HCT116 (cell line): ENCODE data around the gene CREG2. TPM values are rescaled to one million over a fixed set of nuclear protein-coding genes. Genes with fewer than 3 reads are reported as not detected.

Experiments used
- ATAC-seq: fragments of 200-7000 bp; cut with Tn5 transposase; 2 replicates; pipeline ENCODE4 v1.9.1; 2020; ENCODE audit warnings: mild to moderate bottlenecking, moderate library complexity
- BruUV-seq: library from RNA; stranded (reverse); fragments of 400-500 nt; replicated peaks from 2 replicates; lab custom pipeline; 2021; lab: Mats Ljungman, UMichigan
- CTCF ChIA-PET: fragments of 300-600 bp; sonication (Branson Sonifier 250); formaldehyde crosslinking; loops from one replicate; lab custom pipeline; 2021; ENCODE audit warnings: antibody characterized with exemption; lab: Charles Lee
- POLR2A ChIA-PET: fragments of 300-600, 350-600 bp; sonication (Branson Sonifier 250); formaldehyde crosslinking; loops from one replicate; lab custom pipeline; 2021; ENCODE audit warnings: antibody characterized with exemption; lab: Charles Lee
- RAD21 ChIA-PET, 2 experiments: fragments of 300-600 bp; sonication (Branson Sonifier 250); formaldehyde crosslinking; loops; one replicate each; lab custom pipeline; 2023; ENCODE audit warnings: low total read pairs in 2 of 2; ENCODE audit not compliant: uncharacterized antibody in 2 of 2, unreplicated experiment in 2 of 2, low non-redundant PET in 1 of 2; lab: Charles Lee
- DNase-seq: peaks from one replicate; pipeline ENCODE4 v3.0.0-alpha.2; 2010; ENCODE audit warnings: low read depth, low spot score
- H2AFZ ChIP-seq: fragments of 200-600 bp; shearing (Covaris generic), sonication (generic); 2 replicates; pipeline ENCODE4 v1.6.1; 2017; ENCODE audit warnings: low read depth, mixed run types, mixed read lengths, antibody characterized with exemption, low read length; ENCODE audit not compliant: poor library complexity, severe bottlenecking
- H3K27ac ChIP-seq: 2 replicates; pipeline ENCODE4 v1.5.1; 2012; ENCODE audit warnings: low read depth, low read length
- H3K27me3 ChIP-seq: fragments of 200-600 bp; sonication (generic); 2 replicates; pipeline ENCODE4 v1.6.1; 2016; ENCODE audit warnings: mixed run types, low read length, mixed read lengths; ENCODE audit not compliant: insufficient read depth
- H3K36me3 ChIP-seq, 2 experiments: fragments of 200-500 bp in 1 of 2; fragments of 200-600 bp in 1 of 2; sonication (Bioruptor generic) in 1 of 2; sonication (generic) in 1 of 2; 2 replicates each; pipeline versions ENCODE4 v1.5.1 to v1.6.1; 2014 to 2016; ENCODE audit warnings: low read length in 2 of 2, inconsistent platforms in 1 of 2, mixed read lengths in 1 of 2, mixed run types in 1 of 2; ENCODE audit not compliant: insufficient read depth in 2 of 2, control insufficient read depth in 1 of 2
- H3K4me1 ChIP-seq, 2 experiments: fragments of 200-600 bp in 1 of 2; sonication (generic) in 1 of 2; 2 replicates each; pipeline versions ENCODE4 v1.5.1 to v1.6.1; 2012 to 2017; ENCODE audit warnings: low read length in 2 of 2, inconsistent platforms in 1 of 2, mild to moderate bottlenecking in 1 of 2, mixed read lengths in 1 of 2, mixed run types in 1 of 2, moderate library complexity in 1 of 2; ENCODE audit not compliant: insufficient read depth in 2 of 2, control insufficient read depth in 1 of 2
- H3K4me2 ChIP-seq: fragments of 200-600 bp; sonication (generic); 2 replicates; pipeline ENCODE4 v1.6.1; 2017; ENCODE audit warnings: mixed run types, low read length, mixed read lengths
- H3K4me3 ChIP-seq, 2 experiments: fragments of 200-600 bp in 1 of 2; sonication (generic) in 1 of 2; replicated peaks in 1 of 2; 2 replicates each; pipeline ENCODE4 v1.5.1; 2011 to 2016; ENCODE audit warnings: low read length in 2 of 2, control low read depth in 1 of 2, low read depth in 1 of 2, mild to moderate bottlenecking in 1 of 2, mixed read lengths in 1 of 2, mixed run types in 1 of 2
- H3K79me2 ChIP-seq: fragments of 200-600 bp; sonication (generic); 2 replicates; pipeline ENCODE4 v1.6.1; 2017; ENCODE audit warnings: mild to moderate bottlenecking, mixed run types, low read length, moderate library complexity, mixed read lengths; ENCODE audit not compliant: insufficient read depth
- H3K9ac ChIP-seq: fragments of 200-600 bp; sonication (generic); 2 replicates; pipeline ENCODE4 v1.6.1; 2016; ENCODE audit warnings: low read length, mixed read lengths
- H3K9me2 ChIP-seq: fragments of 200-600 bp; sonication (generic), shearing (Covaris generic); 2 replicates; pipeline ENCODE4 v1.6.1; 2017; ENCODE audit warnings: mixed run types, mild to moderate bottlenecking, moderate library complexity; ENCODE audit not compliant: insufficient read depth
- H3K9me3 ChIP-seq, 2 experiments: fragments of 200-500 bp in 1 of 2; fragments of 200-600 bp in 1 of 2; sonication (Bioruptor generic) in 1 of 2; sonication (generic) in 1 of 2; 2 replicates each; pipeline ENCODE4 v1.6.1; 2014 to 2017; ENCODE audit warnings: low read length in 2 of 2, mixed read lengths in 2 of 2, inconsistent platforms in 1 of 2, low read depth in 1 of 2, mild to moderate bottlenecking in 1 of 2, mixed run types in 1 of 2, moderate library complexity in 1 of 2; ENCODE audit not compliant: control insufficient read depth in 1 of 2, insufficient read depth in 1 of 2
- H4K20me1 ChIP-seq: fragments of 200-600 bp; sonication (generic), shearing (Covaris generic); 2 replicates; pipeline ENCODE4 v1.6.1; 2017; ENCODE audit warnings: mixed run types, mild to moderate bottlenecking, moderate library complexity; ENCODE audit not compliant: insufficient read depth
- ATF3 ChIP-seq: IDR thresholded peaks from 2 replicates; pipeline ENCODE4 v1.6.1; 2012
- CBX3 ChIP-seq: IDR thresholded peaks from 2 replicates; pipeline ENCODE4 v1.6.1; 2012; ENCODE audit warnings: low read depth
- CEBPB ChIP-seq: IDR thresholded peaks from 2 replicates; pipeline ENCODE4 v1.6.1; 2012; ENCODE audit warnings: low read depth
- EGR1 ChIP-seq: IDR thresholded peaks from 2 replicates; pipeline ENCODE4 v1.6.1; 2012; ENCODE audit warnings: low read depth
- EZH2 ChIP-seq: fragments of 200-600 bp; sonication (generic); IDR thresholded peaks from 2 replicates; pipeline ENCODE4 v1.6.1; 2017; ENCODE audit warnings: antibody characterized with exemption, mixed run types
- EZH2phosphoT487 ChIP-seq: fragments of 200-600 bp; IDR thresholded peaks from 2 replicates; pipeline ENCODE4 v1.6.1; 2018; ENCODE audit warnings: antibody characterized with exemption, borderline replicate concordance
- FOSL1 ChIP-seq: IDR thresholded peaks from 2 replicates; pipeline ENCODE4 v1.6.1; 2012; ENCODE audit warnings: low read depth
- JUND ChIP-seq: IDR thresholded peaks from 2 replicates; pipeline ENCODE4 v1.6.1; 2012
- MAX ChIP-seq: IDR thresholded peaks from 2 replicates; pipeline ENCODE4 v1.6.1; 2012
- POLR2A ChIP-seq: IDR thresholded peaks from 2 replicates; pipeline ENCODE4 v1.7.0; 2011; ENCODE audit warnings: borderline replicate concordance; ENCODE audit not compliant: insufficient read depth, insufficient read length; ENCODE audit errors: extremely low read depth
- RAD21 ChIP-seq: IDR thresholded peaks from 2 replicates; pipeline ENCODE4 v1.6.1; 2012; ENCODE audit warnings: low read depth, mild to moderate bottlenecking
- SIN3A ChIP-seq: IDR thresholded peaks from 2 replicates; pipeline ENCODE4 v1.6.1; 2012; ENCODE audit warnings: low read depth
- SP1 ChIP-seq: IDR thresholded peaks from 2 replicates; pipeline ENCODE4 v1.6.1; 2012; ENCODE audit warnings: low read depth
- TCF7L2 ChIP-seq: IDR thresholded peaks from 2 replicates; pipeline ENCODE4 v1.7.0; 2011; ENCODE audit warnings: borderline replicate concordance, inconsistent platforms; ENCODE audit not compliant: insufficient read depth, insufficient read length; ENCODE audit errors: extremely low read depth
- ZBTB33 ChIP-seq: IDR thresholded peaks from 2 replicates; pipeline ENCODE4 v1.6.1; 2011; ENCODE audit warnings: mild to moderate bottlenecking, low read length, moderate library complexity; ENCODE audit not compliant: insufficient replicate concordance; ENCODE audit errors: extremely low read depth
- ZFX ChIP-seq: fragments of 450-650 bp; IDR thresholded peaks from 2 replicates; pipeline ENCODE4 v1.6.1; 2017
- ZNF274 ChIP-seq: fragments of 200-500 bp; sonication (Bioruptor generic); IDR thresholded peaks from 2 replicates; pipeline ENCODE4 v1.6.1; 2014; ENCODE audit warnings: mild to moderate bottlenecking, low read depth, low read length, inconsistent platforms
- intact Hi-C: fragments of 100-400 bp; cut with micrococcal nuclease; formaldehyde crosslinking; loops from 2 replicates; pipeline ENCODE4 v1.10.0; 2022
- total RNA-seq: library from RNA; stranded (reverse); gene quantifications from one replicate; pipeline ENCODE4 v1.2.1, GENCODE V29; 2021; ENCODE audit not compliant: unreplicated experiment
- TF ChIP-seq, protein P1 (sequence below), 3 experiments: fragments of 200-600 bp in 1 of 3; sonication (generic) in 1 of 3; IDR thresholded peaks in 2 of 3; conservative IDR thresholded peaks in 1 of 3; 2 replicates each; pipeline ENCODE4 v1.5.1; 2012 to 2017; ENCODE audit warnings: low read depth in 2 of 3, low read length in 2 of 3, antibody characterized with exemption in 1 of 3, borderline replicate concordance in 1 of 3, control low read depth in 1 of 3, mild to moderate bottlenecking in 1 of 3, mixed read lengths in 1 of 3, mixed run types in 1 of 3, moderate library complexity in 1 of 3; ENCODE audit not compliant: insufficient read depth in 1 of 3

Gene CREG2
- total RNA-seq, 1 experiment from 2014 or later, result 0.12 TPM

DNA sequence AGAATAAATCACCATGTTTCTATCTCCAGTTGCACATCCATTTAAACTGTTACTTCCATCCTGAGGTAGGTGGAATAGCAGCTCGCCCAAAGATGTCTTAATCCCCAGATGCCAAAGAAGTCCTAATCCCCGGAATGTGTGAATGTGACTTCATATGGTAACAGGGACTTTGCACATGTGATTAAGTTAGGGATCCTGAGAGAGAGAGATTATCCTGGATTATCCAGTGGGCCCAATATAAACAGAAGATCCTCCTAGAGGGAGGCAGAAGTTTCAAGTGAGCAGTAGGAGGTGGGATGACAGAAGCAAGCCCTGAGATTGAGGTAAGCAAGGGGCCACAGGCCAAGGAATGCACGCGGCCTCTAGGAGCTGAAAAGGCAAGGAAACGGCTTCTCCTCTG, 19.8 kb downstream of the CREG2 start:
- Histone ChIP-seq H3K27ac (no peak overlapping the region), H3K36me3 (no peaks in the 10 kb centered on the region), H3K27me3 (no peaks in the 10 kb centered on the region), H3K4me1 (peaks cover 6% of the 10 kb centered on the region in 2 experiments), H4K20me1 (no peaks in the 10 kb centered on the region), H3K9me2 (no peaks in the 10 kb centered on the region), H3K4me2 (no peak overlapping the region), H3K4me3 (no peak overlapping the region), H3K9me3 (no peaks in the 10 kb centered on the region), H2AFZ (no peak overlapping the region), H3K9ac (no peak overlapping the region), H3K79me2 (no peaks in the 10 kb centered on the region)
- POLR2A ChIA-PET, result no interaction called here
- no peak for DNase-seq
- no TSS peak for BruUV-seq
- CTCF ChIA-PET, result interaction anchor here (0.8 kb wide), 1 partner anchor 41 kb away, joined by 3 read pairs; no protein-coding TSS in a partner anchor
- intact Hi-C loops, result no loop called here
- RAD21 ChIA-PET, result no interaction called here
- no peak for TF ChIP-seq MAX
- TF ChIP-seq ZFX, result no peak
- no peak for TF ChIP-seq CEBPB
- TF ChIP-seq CBX3, result no peak
- TF ChIP-seq TCF7L2, result no peak
- TF ChIP-seq ZNF274, result no peak
- TF ChIP-seq EZH2, result no peak
- ATAC-seq, result no peak

DNA sequence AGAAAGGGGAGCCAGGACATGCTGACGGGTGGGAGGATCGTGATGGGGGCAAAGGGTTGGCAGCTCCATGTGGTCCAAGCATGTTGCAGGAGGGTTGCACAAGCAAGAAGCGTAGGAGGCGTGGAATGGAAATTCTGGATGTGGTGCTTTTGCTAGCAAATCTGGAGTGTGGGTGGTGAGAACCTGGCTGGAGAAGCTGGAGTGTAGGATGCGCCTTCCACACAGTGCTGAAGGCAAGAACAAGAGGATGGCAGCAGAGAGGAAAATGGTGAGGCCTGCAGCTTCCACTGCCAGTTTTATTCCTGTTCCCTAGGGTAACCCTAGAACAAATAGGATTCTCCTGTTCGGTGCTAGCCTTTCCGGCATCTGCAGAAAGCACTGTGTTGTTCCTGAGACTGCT, 22.4 kb downstream of the CREG2 start:
- H3K27ac ChIP-seq, result no peak overlapping the region
- H3K9me3 ChIP-seq, result no peaks in the 10 kb centered on the region
- H3K9ac ChIP-seq, result no peak overlapping the region
- intact Hi-C loops, result no loop called here
- ChIA-PET POLR2A (no interaction called here), CTCF (no interaction called here), RAD21 (no interaction called here)
- H3K4me2 ChIP-seq, result no peak overlapping the region
- H3K4me1 ChIP-seq, result peaks cover 30 to 32% of the 10 kb centered on the region in 2 experiments
- no peaks in the 10 kb centered on the region for H3K36me3 ChIP-seq
- no peak for DNase-seq
- no peak for ATAC-seq
- no peak overlapping the region for H3K4me3 ChIP-seq
- H3K79me2 ChIP-seq, result no peaks in the 10 kb centered on the region
- no peaks in the 10 kb centered on the region for H4K20me1 ChIP-seq
- no peaks in the 10 kb centered on the region for H3K9me2 ChIP-seq
- no TSS peak for BruUV-seq
- no peak overlapping the region for H2AFZ ChIP-seq
- no peaks in the 10 kb centered on the region for H3K27me3 ChIP-seq
- TF ChIP-seq JUND (no peak), RAD21 (no peak), EZH2phosphoT487 (no peak), EZH2 (no peak), FOSL1 (no peak), TCF7L2 (no peak), ATF3 (no peak), EGR1 (no peak), SIN3A (no peak), CEBPB (no peak), MAX (no peak), ZBTB33 (no peak), POLR2A (no peak), CBX3 (no peak), SP1 (no peak)
- TF ChIP-seq, protein P1, sequence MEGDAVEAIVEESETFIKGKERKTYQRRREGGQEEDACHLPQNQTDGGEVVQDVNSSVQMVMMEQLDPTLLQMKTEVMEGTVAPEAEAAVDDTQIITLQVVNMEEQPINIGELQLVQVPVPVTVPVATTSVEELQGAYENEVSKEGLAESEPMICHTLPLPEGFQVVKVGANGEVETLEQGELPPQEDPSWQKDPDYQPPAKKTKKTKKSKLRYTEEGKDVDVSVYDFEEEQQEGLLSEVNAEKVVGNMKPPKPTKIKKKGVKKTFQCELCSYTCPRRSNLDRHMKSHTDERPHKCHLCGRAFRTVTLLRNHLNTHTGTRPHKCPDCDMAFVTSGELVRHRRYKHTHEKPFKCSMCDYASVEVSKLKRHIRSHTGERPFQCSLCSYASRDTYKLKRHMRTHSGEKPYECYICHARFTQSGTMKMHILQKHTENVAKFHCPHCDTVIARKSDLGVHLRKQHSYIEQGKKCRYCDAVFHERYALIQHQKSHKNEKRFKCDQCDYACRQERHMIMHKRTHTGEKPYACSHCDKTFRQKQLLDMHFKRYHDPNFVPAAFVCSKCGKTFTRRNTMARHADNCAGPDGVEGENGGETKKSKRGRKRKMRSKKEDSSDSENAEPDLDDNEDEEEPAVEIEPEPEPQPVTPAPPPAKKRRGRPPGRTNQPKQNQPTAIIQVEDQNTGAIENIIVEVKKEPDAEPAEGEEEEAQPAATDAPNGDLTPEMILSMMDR (IDR thresholded peaks at IDR 0.05 in 2 of 3, conservative IDR thresholded peaks at IDR 0.05 in 1 of 3; ENCODE audit: borderline replicate concordance in 1 of 3, insufficient read depth in 1 of 3, low read depth in 2 of 3, low read length in 2 of 3), result no peak
